Activated T-helper 9 cell treated with anti-CD3 and anti-CD28 coated beads, Interleukin-2, amount 50 U/mL, for 16 hours (primary cell): ENCODE measurements around the gene SORCS2.
"Not testable (repeated sequence)": the region's sequence is repeated elsewhere in the genome, so short reads cannot be mapped to it uniquely, and the experiment has no call there.

ENCODE experiments used
- DNase-seq: peaks from one replicate; pipeline ENCODE4 v3.0.0-alpha.2; 2020; ENCODE audit warnings: low read depth

SORCS2 gene

GRCh38 chr4:7200801-7201200 lies 8.5 kb downstream of the SORCS2 start:
- no peak for DNase-seq

DNA sequence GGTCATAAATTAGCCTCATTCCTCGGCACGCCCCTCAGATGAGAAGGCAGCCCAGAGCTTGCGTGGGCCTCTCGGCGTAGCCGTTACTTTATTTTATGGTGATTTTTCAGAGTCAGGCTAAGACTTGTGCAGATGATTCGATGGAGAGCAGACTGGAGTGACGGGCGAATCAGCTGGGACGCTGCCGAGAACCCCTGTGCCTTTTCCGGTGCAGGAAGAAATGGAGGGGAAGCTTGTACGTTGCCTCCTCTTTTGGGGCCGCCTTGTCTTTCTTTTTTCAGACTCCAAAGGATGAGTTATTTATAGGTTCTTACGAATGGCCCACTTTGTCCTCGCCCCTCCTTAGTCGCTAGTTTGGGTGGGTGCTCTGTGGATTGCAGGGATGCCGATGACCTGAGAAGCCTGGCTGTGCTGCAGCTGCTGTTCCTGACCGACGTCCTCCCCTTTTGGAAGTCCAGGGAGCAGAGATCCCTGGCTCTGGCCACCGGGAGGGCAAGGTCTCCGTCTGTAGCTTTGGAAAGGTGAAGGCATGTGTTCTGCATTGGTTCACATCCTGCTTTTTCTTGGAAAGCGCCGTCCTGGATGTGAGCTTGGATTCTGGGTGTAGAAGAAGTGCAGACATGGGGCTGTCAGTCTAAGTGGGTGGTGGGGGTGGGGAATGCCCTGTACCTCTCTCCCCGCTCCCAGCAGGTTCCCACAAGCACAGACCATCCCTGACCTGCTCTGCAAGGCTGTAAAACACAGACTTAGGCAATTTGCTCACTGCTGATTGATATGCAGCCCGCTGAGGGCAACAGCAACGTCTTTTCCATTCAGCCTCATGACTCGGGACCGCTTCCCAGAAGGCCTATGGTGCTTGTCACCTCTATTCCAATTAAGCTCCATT lies 9.3 kb downstream of the SORCS2 start:
- no peak for DNase-seq

- DNase-seq = no peak
Observed at GRCh38 chr4:7202411-7202810, 10.1 kb downstream of the SORCS2 start.

DNA sequence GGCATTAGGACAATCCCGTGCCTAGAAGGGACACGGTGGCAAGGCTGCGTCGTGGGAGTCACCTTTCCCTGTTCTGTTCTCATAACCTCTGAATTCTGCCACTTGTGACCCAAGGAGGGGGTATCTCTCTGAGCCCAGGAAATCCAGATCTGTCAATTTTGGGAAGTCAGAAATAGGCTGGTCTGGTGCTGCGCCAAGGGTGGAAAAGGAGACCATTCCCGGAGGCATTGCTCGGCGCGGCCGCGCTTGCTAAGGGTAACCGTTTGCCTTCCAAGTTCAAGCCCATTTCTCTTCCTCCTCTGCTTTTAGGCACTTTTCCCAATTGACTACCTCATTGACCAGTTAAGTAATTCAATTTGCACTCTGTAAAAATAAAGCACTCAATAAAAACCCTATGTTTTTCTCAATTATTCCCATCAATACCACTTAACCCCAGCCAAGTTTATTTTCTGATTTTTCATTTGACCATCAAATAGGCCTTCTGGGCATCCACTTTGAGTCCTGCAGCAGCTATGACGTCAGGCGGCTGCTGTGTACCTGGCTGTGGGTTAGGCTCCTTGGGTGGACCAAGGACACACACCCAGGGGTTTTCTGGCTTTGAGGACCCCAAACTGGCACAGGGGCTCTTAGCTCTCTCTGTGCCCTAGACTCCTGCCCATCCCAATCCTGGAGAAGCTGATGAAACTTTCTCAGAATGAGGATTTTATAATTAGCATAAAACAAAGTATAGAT lies 12.5 kb downstream of the SORCS2 start:
- no peak for DNase-seq

DNA sequence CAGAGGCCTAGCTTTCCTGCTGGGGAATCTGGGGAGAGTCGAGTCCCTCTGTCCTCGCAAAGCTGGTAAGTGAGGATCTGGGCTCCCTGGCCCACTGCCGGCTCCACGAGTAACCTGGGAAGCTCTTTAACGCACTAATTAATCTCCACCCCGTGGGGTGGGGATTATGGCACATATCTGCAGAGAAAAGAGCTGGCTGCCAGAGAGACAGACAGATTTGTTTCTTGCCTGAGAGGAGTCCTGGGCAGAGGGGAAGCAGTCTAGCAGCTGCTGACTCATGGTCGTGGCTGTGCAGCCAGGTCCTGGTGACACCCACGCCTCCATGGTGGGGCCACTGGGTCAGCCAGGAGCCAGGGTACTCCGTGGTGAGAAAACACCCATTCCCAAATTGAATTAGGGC lies 14.0 kb downstream of the SORCS2 start:
- DNase-seq = no peak

DNA sequence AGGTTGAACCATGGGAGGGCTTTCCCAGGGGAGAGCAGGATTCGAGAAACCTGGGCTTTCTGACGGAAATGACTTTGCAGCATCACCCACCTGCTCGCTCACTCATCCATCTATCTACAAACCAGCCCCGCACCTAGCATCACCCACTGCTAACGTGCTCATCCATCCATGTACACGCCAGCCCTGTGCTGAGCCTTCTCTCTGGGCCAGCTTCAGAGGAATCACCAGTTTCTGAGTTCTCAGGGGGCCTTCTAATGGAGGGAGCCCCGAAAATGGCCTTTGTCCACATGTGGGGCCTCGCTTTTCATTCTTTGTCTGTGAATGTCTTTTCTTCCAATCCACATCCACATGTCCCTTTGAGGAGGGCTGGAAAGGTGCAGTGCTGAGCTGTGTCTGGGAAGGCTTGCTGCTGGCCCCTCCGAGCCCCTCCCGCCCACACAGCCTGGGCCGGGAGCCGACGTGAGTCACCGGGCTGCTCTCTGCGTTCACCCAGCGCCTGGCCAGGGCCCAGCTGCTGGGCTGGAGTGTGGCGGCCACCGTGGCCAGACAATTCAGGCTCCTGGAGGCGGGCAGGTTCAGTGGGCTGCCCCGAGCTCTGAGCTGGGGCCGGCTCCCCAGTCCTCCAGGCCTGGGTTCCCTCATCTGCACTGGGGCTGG lies 14.7 kb downstream of the SORCS2 start:
- no peak for DNase-seq

DNA sequence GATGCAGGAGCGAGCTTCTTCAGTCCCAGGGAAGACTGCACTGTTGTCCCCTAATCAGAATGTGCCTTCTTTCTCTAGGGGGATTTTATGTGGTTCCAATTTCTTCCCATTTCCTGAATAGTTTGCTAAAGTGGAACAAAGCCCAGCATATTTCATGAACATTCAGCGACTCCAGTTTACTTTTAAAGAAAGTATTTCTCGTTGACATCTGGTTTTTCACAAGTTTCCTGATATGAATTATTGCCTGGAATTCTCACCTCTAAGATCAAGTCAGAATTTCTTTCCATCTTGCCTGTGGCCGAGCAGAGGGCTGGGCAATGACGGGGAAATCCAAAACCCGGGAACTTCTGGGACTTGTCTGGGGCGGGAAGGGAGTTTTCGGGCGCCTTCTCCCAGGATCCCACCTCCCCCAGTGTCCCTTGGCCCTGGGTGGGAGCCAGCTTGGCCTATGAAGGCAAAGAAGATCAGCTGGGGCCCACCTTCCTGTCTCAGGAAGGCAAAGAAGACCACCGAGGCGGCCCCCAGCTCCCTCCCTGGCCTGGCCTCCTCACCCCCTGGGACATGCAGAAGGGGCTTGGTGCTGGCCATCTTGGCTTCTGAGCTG lies 15.4 kb downstream of the SORCS2 start:
- no peak for DNase-seq

DNA sequence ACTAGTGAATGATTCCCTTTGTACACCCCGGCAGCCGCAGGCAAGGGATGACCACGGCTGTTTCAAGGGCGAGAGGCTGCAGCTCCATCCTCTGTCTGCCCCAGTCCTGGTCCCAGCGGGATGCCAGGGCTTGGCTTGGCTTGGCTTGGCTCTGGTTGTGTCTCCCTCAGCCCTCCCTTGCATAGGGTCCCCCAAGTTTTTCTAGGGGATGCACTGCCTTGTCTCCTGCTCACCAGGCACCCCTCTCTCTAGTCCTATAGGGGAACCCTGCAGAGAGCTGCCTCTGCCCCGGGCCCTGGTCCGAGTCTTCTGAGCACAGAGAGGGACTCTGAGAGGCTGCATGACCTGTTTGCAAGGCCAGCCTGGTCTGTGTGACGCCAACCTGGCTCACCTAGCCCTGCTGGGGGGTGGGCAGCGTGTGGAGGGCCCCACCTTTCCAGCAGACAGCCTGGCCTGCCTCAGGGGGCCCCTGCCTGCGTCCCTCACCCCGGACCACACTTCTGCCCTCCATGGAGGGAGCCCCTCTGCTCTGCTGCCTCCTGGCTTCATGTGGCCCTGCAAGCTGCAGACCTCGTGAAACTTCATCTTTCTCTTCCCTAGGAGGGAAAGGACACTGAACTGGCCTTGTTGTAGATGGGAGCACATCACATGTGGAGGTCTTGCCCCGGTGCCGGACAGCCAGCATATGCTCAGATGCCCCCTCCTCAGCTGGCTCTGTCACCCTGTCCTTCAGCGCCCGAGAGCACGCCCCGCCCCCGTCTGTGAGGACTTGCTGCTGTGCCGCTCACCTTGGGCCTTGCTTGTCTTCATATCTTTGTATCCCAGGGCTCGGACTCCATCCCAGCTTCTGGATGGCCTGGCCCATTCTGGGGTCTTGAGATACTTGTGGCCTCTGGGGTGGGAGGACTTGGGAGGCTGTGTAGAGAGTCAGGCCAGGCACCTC lies 16.4 kb downstream of the SORCS2 start:
- no peak for DNase-seq

DNA sequence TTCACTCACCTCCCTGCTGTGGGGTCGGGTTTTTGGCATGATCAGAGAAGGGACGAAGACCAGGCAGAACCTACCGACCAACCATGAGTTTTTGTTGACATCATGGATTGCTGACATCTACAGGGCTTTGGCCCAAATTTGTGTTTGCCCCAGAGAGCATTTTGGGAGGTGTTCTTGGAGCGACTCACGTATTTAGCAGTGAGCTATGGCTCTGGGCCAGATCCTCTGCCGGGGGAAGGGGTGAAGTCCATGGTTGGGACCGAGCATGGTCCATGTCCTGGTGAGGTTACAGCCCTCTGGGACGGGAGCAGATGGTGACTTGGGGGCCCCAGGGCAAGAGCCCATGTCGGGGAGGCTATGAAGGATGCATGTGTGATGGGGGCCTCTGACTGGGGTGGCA lies 17.4 kb downstream of the SORCS2 start:
- DNase-seq = no peak

- no peak for DNase-seq
Observed at GRCh38 chr4:7210824-7211223, 18.5 kb downstream of the SORCS2 start.

DNA sequence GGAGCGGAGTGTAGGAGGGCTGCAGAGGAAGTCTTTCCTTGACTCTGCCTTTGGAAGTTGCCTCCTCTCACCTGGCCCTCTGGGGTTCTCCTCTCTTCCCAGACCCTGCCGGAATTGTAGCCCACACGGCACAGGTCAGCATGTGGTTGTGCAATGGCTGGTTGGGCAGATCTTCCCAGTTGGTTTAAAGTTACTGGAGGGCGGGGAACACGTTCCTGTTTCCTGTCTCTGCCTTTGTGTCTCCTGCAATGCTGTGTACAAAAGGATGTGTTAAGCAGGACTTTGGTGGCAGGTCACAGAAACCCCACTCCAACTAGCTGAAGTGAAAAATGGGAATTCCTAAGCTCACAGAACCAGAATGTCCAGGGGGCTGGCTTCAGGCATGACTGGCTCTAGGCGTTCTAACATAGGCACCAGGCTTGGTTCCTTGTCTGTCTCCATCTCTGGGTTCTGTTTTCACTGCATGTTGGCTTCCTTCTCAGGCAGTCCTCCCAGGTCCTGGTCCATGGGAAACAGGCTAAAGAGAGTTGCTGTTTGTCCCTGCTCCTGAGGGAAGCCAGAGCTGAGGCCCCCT lies 19.9 kb downstream of the SORCS2 start:
- DNase-seq = no peak

GRCh38 chr4:7212921-7213320 lies 20.6 kb downstream of the SORCS2 start:
- no peak for DNase-seq

GRCh38 chr4:7213807-7214206 lies 21.5 kb downstream of the SORCS2 start:
- no peak for DNase-seq

DNA sequence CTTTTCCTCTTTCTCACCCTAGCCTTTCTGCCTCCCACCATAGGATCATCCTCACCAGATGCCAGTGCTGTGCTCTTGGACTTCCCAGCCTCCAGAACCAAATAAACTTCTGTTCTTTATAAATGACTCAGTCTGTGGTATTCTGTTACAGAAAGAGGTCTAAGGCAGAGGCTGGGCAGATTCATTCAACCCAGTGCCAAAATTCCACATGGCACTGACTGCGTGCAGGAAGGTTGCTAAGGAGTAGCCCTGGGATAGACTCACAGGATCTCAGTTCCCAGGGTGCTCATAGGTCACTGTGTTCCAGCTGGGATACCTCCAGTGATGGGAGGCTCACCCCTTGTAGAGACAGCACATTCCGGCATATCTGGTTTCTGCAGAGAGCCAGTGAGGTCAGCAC lies 22.0 kb downstream of the SORCS2 start:
- no peak for DNase-seq

DNA sequence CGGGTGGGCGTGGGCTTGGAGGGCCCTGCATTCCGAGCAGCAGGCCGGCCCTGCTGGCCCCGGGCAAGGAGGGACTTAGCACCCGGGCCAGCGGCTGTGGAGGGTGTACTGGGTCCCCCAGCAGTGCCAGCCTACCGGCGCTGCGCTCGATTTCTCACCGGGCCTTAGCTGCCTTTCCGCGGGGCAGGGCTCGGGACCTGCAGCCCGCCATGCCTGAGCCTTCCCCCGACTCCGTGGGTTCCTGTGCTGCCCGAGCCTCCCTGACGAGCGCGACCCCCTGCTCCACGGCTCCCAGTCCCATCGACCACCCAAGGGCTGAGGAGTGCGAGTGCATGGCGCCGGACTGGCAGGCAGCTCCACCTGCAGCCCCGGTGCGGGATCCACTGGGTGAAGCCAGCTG lies 22.8 kb downstream of the SORCS2 start:
- not testable (repeated sequence) for DNase-seq

GRCh38 chr4:7217039-7217438 lies 24.7 kb downstream of the SORCS2 start:
- DNase-seq = no peak

DNA sequence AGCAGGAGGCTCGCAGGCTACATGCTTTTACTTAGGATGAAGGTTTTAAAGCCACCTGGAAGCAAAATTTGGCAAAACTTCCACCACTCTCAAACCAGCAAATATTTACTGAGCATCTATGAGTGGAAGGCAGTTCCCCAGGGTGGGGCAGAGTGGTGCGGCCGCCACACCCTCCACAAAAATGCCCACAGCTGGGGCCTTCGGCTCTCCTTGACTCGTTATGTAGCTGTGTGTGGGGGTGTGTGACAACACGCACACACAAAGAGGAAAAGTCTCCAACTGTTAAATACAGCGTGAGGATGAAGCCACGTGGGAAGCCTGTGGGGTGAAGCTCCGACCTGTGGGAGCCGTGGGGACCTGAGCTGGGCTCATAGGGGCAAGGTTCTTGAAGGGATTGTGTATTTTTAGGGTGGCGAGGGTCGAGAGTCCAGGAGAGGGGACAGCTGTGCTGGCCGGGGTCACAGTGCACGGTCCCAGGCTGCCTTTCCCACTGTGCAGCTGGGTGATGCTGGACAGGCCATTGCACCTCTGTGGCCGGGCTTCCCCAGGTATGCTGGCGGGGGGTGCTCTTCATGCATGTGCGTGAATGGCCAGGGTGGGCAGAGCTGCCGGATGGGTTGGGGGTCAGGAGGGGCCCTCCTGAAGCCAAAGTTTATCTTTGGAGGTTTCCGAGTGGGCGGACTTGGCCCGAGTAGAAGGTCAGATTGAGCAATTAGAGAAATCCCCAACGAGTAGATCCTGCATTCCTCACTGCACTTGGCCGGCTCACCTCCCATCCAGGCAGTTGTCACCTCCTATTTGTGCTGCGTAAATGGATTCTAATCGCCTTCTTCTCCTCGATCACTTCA lies 25.4 kb downstream of the SORCS2 start:
- DNase-seq = no peak

- DNase-seq = no peak
Observed at GRCh38 chr4:7218686-7219085, 26.3 kb downstream of the SORCS2 start.

DNA sequence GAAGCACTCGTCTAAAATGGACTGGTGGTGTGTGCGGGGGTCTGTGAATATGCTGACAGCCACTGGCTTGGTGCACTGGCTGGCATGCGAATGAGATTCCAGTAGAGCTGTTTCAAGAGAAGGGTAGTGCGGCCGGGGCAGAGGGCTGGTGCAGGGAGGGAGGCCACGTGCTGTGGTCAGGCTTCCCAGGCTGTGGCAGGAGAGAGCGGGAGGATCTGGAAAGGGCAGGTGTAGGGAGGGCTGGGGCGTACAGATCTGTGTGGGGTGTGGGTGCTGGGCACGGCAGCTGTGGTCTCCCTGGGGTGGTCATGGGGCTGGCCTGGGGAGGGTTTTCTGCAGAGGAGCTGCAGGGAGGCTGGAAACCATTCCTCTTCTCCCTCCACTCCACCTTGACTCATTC lies 30.2 kb downstream of the SORCS2 start:
- DNase-seq = no peak

GRCh38 chr4:7223541-7223940 lies 31.2 kb downstream of the SORCS2 start:
- DNase-seq = no peak
